SK-N-SH (cell line): ENCODE results near the gene TMEM123. TPM values are rescaled to one million over a fixed set of nuclear protein-coding genes. Genes with fewer than 3 reads are reported as not detected.

Experiments
- CTCF ChIA-PET: fragments of 300-600, 350-600 bp; formaldehyde crosslinking; extraction: SDS; loops from one replicate; lab custom pipeline; 2021; lab: Yijun Ruan, JAX
- POLR2A ChIA-PET: fragments of 350-600 bp; sonication (Branson Sonifier 250); formaldehyde crosslinking; extraction: SDS; loops from one replicate; lab custom pipeline; 2020; ENCODE audit warnings: antibody characterized with exemption, inconsistent platforms; lab: Yijun Ruan, JAX
- DNase-seq: peaks from one replicate; pipeline ENCODE4 v3.0.0; 2012
- H2AFZ ChIP-seq: fragments of 200-600 bp; sonication (generic); 2 replicates; pipeline ENCODE4 v1.8.1; 2016; ENCODE audit warnings: antibody characterized with exemption, mild to moderate bottlenecking, low read depth
- H3F3A ChIP-seq: fragments of 200-600 bp; sonication (generic); replicated peaks from 2 replicates; pipeline ENCODE3; 2016; ENCODE audit warnings: antibody characterized with exemption, mild to moderate bottlenecking; ENCODE audit not compliant: insufficient read depth
- H3K27ac ChIP-seq, 2 experiments: fragments of 200-500 bp in 1 of 2; fragments of 200-600 bp in 1 of 2; sonication (Bioruptor generic) in 1 of 2; sonication (generic), shearing (Covaris generic) in 1 of 2; 2 replicates each; pipeline versions ENCODE4 v1.5.1 to v1.6.1; 2014 to 2016; ENCODE audit warnings: low read depth in 2 of 2, inconsistent platforms in 1 of 2, low read length in 1 of 2, mild to moderate bottlenecking in 1 of 2, mixed read lengths in 1 of 2
- H3K27me3 ChIP-seq: fragments of 200-600 bp; sonication (generic), shearing (Covaris generic); 2 replicates; pipeline ENCODE4 v1.6.1; 2016; ENCODE audit warnings: mixed run types; ENCODE audit not compliant: insufficient read depth
- H3K36me3 ChIP-seq, 2 experiments: fragments of 200-500 bp in 1 of 2; fragments of 200-600 bp in 1 of 2; sonication (Bioruptor generic) in 1 of 2; sonication (generic) in 1 of 2; replicated peaks in 1 of 2; 2 replicates each; pipeline versions ENCODE3 to v1.5.1; 2014 to 2016; ENCODE audit warnings: low read length in 1 of 2, mild to moderate bottlenecking in 1 of 2; ENCODE audit not compliant: insufficient read depth in 2 of 2, control insufficient read depth in 1 of 2
- H3K4me1 ChIP-seq, 2 experiments: fragments of 200-500 bp in 1 of 2; fragments of 200-600 bp in 1 of 2; sonication (Bioruptor generic) in 1 of 2; sonication (generic), shearing (Covaris generic) in 1 of 2; 2 replicates each; pipeline versions ENCODE4 v1.5.1 to v1.6.1; 2014 to 2016; ENCODE audit warnings: low read depth in 1 of 2, low read length in 1 of 2, mixed run types in 1 of 2; ENCODE audit not compliant: insufficient read depth in 2 of 2, control insufficient read depth in 1 of 2
- H3K4me2 ChIP-seq: fragments of 200-600 bp; sonication (generic), shearing (Covaris generic); 2 replicates; pipeline ENCODE4 v1.6.1; 2017; ENCODE audit warnings: mixed run types
- H3K4me3 ChIP-seq, 2 experiments: fragments of 200-500 bp in 1 of 2; fragments of 200-600 bp in 1 of 2; sonication (Bioruptor generic) in 1 of 2; sonication (generic), shearing (Covaris generic) in 1 of 2; 2 replicates each; pipeline versions ENCODE4 v1.5.1 to v1.8.1; 2014 to 2016; ENCODE audit warnings: low read depth in 2 of 2, inconsistent platforms in 1 of 2, low read length in 1 of 2, mild to moderate bottlenecking in 1 of 2, mixed read lengths in 1 of 2, moderate library complexity in 1 of 2
- H3K79me2 ChIP-seq: fragments of 200-600 bp; sonication (generic); 2 replicates; pipeline ENCODE4 v1.8.1; 2017; ENCODE audit warnings: mild to moderate bottlenecking; ENCODE audit not compliant: insufficient read depth
- H3K9ac ChIP-seq: fragments of 200-600 bp; sonication (generic); 2 replicates; pipeline ENCODE4 v1.6.1; 2017; ENCODE audit warnings: mixed run types
- H3K9me2 ChIP-seq: fragments of 200-600 bp; sonication (generic); 2 replicates; pipeline ENCODE4 v1.6.1; 2017; ENCODE audit warnings: mixed run types
- H3K9me3 ChIP-seq: fragments of 200-600 bp; sonication (generic); 2 replicates; pipeline ENCODE4 v1.6.1; 2017; ENCODE audit warnings: mixed run types, mild to moderate bottlenecking, moderate library complexity
- H4K20me1 ChIP-seq: fragments of 200-600 bp; sonication (generic); 2 replicates; pipeline ENCODE4 v1.6.1; 2017; ENCODE audit warnings: mild to moderate bottlenecking, mixed run types; ENCODE audit not compliant: insufficient read depth
- EZH2phosphoT487 ChIP-seq: fragments of 200-600 bp; sonication (generic); IDR thresholded peaks from 2 replicates; pipeline ENCODE4 v1.6.1; 2017; ENCODE audit warnings: low read depth, mixed run types, mild to moderate bottlenecking, antibody characterized with exemption, moderate library complexity, borderline replicate concordance
- FOSL2 ChIP-seq: IDR thresholded peaks from 2 replicates; pipeline ENCODE4 v1.4.0; 2012; ENCODE audit warnings: low read depth, mild to moderate bottlenecking, moderate library complexity, borderline replicate concordance
- FOXJ3 ChIP-seq: sonication (generic); formaldehyde crosslinking; IDR thresholded peaks from 2 replicates; pipeline ENCODE4 v1.5.1; 2020; ENCODE audit warnings: mild to moderate bottlenecking, missing genetic modification reagents
- GABPA ChIP-seq: IDR thresholded peaks from 2 replicates; pipeline ENCODE4 v1.4.0; 2012; ENCODE audit warnings: low read depth, mild to moderate bottlenecking
- MEF2A ChIP-seq: IDR thresholded peaks from 2 replicates; pipeline ENCODE4 v1.4.0; 2012; ENCODE audit warnings: low read depth, borderline replicate concordance
- MXI1 ChIP-seq: IDR thresholded peaks from 2 replicates; pipeline ENCODE4 v1.6.1; 2012; ENCODE audit warnings: mild to moderate bottlenecking, low read depth, low read length, improper control_type of control experiment
- RAD21 ChIP-seq: IDR thresholded peaks from 2 replicates; pipeline ENCODE4 v1.6.1; 2012; ENCODE audit warnings: mild to moderate bottlenecking, low read length
- RCOR1 ChIP-seq: fragments of 150-350 bp; IDR thresholded peaks from 2 replicates; pipeline ENCODE4 v1.6.1; 2017; ENCODE audit warnings: antibody characterized with exemption, low read length
- RXRA ChIP-seq: IDR thresholded peaks from 2 replicates; pipeline ENCODE4 v1.4.0; 2012; ENCODE audit warnings: low read depth, mild to moderate bottlenecking, borderline replicate concordance
- SMC3 ChIP-seq: IDR thresholded peaks from 2 replicates; pipeline ENCODE4 v1.6.1; 2012; ENCODE audit warnings: low read depth, low read length, improper control_type of control experiment
- WGBS: methylation state at CpG from one replicate; pipeline ENCODE4 v1.1.6; 2017; ENCODE audit warnings: low lambda C conversion rate; 5-methylcytosine and 5-hydroxymethylcytosine counted together
- polyA plus RNA-seq, 3 experiments: library from polyadenylated mRNA; depleted of rRNA; stranded (reverse); fragments of >200 nt; gene quantifications; 2 replicates each; pipeline ENCODE4 v1.2.3, GENCODE V29; 2012
- TF ChIP-seq, protein P1 (sequence below): fragments of 200-600 bp; sonication (generic); IDR thresholded peaks from 2 replicates; pipeline ENCODE4 v1.6.1; 2017; ENCODE audit warnings: antibody characterized with exemption, mild to moderate bottlenecking, moderate library complexity
- TF ChIP-seq, protein P2 (sequence below): IDR thresholded peaks from 2 replicates; pipeline ENCODE4; 2012
- TF ChIP-seq, protein P3 (sequence below): IDR thresholded peaks from 2 replicates; pipeline ENCODE4 v1.4.0; 2012; ENCODE audit warnings: low read depth, borderline replicate concordance
- TF ChIP-seq, protein P4 (sequence below): IDR thresholded peaks from 2 replicates; pipeline ENCODE4 v1.4.0; 2012; ENCODE audit warnings: low read depth

TMEM123 gene
- polyA plus RNA-seq, 1 of the 3 experiments (the other 2 are of a cell fraction), result 86.1 TPM

DNA sequence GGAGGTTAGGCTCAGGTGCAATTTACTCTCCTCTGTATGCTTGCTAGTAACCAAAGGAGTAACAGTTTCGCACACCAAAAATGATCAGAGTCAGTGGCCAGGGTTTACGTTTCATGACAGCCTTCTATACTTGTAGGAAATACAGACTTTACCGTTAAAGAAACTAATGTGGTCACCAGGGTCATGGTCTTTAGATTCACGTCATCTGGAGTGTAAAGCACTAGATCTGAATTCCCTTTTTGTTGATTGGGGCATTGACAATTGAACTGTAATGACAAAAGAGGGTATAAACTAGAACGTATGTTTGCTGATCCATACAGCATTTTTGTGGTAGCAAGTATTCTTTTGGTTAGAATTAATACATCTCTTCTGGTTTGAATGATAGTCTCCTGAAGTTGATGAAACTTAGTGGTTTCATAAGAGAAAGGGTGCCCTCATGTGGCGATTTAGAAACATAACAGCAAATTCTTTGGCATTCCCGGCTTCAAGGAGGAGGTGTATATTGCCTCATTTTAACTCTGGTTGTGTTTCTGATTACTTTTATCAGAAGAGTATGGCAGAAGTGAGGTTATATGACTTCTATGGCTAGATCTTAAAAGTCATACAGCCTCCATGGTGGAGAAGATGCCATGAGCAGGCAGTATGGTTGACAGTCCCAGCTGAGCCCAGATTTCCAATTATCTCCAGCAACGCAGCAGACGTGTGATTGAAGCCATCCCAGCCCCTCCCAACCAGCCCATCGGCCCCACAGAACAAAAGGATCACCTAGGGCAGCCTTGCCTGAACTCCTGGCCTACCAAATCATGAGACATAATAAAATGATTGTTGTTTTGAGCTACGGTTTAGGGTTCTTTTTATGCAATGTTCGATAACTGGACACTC, 42.8 kb upstream of the TMEM123 start (continued):
- TF ChIP-seq FOSL2 (no peak), FOXJ3 (CRISPR knock-in tag) (no peak), EZH2phosphoT487 (no peak), MEF2A (no peak), MXI1 (no peak), RAD21 (peak; percentile 90)
- TF ChIP-seq, protein P1, sequence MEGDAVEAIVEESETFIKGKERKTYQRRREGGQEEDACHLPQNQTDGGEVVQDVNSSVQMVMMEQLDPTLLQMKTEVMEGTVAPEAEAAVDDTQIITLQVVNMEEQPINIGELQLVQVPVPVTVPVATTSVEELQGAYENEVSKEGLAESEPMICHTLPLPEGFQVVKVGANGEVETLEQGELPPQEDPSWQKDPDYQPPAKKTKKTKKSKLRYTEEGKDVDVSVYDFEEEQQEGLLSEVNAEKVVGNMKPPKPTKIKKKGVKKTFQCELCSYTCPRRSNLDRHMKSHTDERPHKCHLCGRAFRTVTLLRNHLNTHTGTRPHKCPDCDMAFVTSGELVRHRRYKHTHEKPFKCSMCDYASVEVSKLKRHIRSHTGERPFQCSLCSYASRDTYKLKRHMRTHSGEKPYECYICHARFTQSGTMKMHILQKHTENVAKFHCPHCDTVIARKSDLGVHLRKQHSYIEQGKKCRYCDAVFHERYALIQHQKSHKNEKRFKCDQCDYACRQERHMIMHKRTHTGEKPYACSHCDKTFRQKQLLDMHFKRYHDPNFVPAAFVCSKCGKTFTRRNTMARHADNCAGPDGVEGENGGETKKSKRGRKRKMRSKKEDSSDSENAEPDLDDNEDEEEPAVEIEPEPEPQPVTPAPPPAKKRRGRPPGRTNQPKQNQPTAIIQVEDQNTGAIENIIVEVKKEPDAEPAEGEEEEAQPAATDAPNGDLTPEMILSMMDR, result peak; percentile 78
- TF ChIP-seq, protein P2, sequence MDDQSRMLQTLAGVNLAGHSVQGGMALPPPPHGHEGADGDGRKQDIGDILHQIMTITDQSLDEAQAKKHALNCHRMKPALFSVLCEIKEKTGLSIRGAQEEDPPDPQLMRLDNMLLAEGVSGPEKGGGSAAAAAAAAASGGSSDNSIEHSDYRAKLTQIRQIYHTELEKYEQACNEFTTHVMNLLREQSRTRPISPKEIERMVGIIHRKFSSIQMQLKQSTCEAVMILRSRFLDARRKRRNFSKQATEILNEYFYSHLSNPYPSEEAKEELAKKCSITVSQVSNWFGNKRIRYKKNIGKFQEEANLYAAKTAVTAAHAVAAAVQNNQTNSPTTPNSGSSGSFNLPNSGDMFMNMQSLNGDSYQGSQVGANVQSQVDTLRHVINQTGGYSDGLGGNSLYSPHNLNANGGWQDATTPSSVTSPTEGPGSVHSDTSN, result no peak

DNA sequence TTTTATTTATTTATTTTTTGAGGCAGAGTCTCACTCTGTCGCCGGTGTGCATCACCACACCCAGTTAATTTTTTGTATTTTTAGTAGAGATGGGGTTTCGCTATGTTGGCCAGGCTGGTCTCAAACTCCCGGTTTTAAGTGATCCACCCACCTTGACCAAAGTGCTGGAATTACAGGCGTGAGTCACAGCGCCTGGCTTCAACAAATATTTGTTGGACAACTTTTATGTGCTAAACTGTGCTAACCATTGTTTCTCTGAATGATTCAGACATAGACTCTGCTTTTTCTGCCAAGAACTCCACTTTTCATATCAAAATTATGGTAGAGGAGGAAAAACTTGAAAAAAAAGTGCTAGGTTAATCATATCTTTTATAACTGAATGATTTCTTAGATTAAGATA, 41.7 kb upstream of the TMEM123 start:
- Histone ChIP-seq H3K27ac (no peak overlapping the region), H3K36me3 (no peaks in the 10 kb centered on the region), H3F3A (peaks cover 4% of the 10 kb centered on the region), H3K27me3 (no peaks in the 10 kb centered on the region), H3K9me3 (no peaks in the 10 kb centered on the region), H3K4me3 (no peak overlapping the region), H3K9ac (no peak overlapping the region), H3K4me2 (no peak overlapping the region)
- 77% methylated on average over 6 of the region's 6 CpGs for WGBS
- POLR2A ChIA-PET, result no interaction called here
- TF ChIP-seq GABPA (no peak), RXRA (no peak), RCOR1 (no peak), SMC3 (no peak)
- TF ChIP-seq, protein P3, sequence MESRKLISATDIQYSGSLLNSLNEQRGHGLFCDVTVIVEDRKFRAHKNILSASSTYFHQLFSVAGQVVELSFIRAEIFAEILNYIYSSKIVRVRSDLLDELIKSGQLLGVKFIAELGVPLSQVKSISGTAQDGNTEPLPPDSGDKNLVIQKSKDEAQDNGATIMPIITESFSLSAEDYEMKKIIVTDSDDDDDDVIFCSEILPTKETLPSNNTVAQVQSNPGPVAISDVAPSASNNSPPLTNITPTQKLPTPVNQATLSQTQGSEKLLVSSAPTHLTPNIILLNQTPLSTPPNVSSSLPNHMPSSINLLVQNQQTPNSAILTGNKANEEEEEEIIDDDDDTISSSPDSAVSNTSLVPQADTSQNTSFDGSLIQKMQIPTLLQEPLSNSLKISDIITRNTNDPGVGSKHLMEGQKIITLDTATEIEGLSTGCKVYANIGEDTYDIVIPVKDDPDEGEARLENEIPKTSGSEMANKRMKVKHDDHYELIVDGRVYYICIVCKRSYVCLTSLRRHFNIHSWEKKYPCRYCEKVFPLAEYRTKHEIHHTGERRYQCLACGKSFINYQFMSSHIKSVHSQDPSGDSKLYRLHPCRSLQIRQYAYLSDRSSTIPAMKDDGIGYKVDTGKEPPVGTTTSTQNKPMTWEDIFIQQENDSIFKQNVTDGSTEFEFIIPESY, result no peak
- TF ChIP-seq, protein P4, sequence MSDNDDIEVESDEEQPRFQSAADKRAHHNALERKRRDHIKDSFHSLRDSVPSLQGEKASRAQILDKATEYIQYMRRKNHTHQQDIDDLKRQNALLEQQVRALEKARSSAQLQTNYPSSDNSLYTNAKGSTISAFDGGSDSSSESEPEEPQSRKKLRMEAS, result no peak
- TF ChIP-seq, all 33 proteins: peak for 0
- no peaks in the 10 kb centered on the region for H4K20me1 ChIP-seq
- H2AFZ ChIP-seq, result no peak overlapping the region
- H3K9me2 ChIP-seq, result no peaks in the 10 kb centered on the region
- peaks cover 0 to 2% of the 10 kb centered on the region in 2 experiments; a peak in 1 of 4 replicates for H3K4me1 ChIP-seq
- no peak for DNase-seq
- CTCF ChIA-PET, result interaction anchor here (1.0 to 2.1 kb wide), 4 partner anchors 128 to 206 kb away, joined by 5 to 13 read pairs (median 7); no protein-coding TSS in a partner anchor
- no peaks in the 10 kb centered on the region for H3K79me2 ChIP-seq
